Measurements from ENCODE around the gene RPA1.

- TF ChIP-seq, protein P1, sequence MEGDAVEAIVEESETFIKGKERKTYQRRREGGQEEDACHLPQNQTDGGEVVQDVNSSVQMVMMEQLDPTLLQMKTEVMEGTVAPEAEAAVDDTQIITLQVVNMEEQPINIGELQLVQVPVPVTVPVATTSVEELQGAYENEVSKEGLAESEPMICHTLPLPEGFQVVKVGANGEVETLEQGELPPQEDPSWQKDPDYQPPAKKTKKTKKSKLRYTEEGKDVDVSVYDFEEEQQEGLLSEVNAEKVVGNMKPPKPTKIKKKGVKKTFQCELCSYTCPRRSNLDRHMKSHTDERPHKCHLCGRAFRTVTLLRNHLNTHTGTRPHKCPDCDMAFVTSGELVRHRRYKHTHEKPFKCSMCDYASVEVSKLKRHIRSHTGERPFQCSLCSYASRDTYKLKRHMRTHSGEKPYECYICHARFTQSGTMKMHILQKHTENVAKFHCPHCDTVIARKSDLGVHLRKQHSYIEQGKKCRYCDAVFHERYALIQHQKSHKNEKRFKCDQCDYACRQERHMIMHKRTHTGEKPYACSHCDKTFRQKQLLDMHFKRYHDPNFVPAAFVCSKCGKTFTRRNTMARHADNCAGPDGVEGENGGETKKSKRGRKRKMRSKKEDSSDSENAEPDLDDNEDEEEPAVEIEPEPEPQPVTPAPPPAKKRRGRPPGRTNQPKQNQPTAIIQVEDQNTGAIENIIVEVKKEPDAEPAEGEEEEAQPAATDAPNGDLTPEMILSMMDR (IDR thresholded peaks at IDR 0.05): no peak
- TF ChIP-seq E2F4 (CRISPR knock-in tag; IDR thresholded peaks at IDR 0.05; ENCODE audit: borderline replicate concordance, low read depth): no peak
- no peak for TF ChIP-seq EMX1 (CRISPR knock-in tag; IDR thresholded peaks at IDR 0.05)
Observed at GRCh38 chr17:1919201-1919600, 89.4 kb downstream of the RPA1 start.

Data from WTC11 (cell line).